GM10248 (cell line): ENCODE data around the gene TPCN1.

Source experiments
- CTCF ChIA-PET: fragments of 300-600 bp; sonication (Branson Sonifier 250); formaldehyde crosslinking; extraction: SDS; loops from one replicate; lab custom pipeline; 2021; ENCODE audit warnings: antibody characterized with exemption; lab: Yijun Ruan, JAX
- POLR2A ChIA-PET: fragments of 350-650 bp; sonication (Branson Sonifier 250); formaldehyde crosslinking; extraction: SDS; loops from one replicate; lab custom pipeline; 2020; ENCODE audit warnings: antibody characterized with exemption; lab: Yijun Ruan, JAX
- DNase-seq: peaks from one replicate; pipeline ENCODE4 v3.0.0; 2012; ENCODE audit errors: extremely low spot score
- CTCF ChIP-seq: IDR thresholded peaks from 2 replicates; pipeline ENCODE4 v1.5.1; 2012; ENCODE audit warnings: mild to moderate bottlenecking, low read depth; ENCODE audit errors: extremely low read depth, missing control alignments, control extremely low read depth

TPCN1 gene

GRCh38 chr12:113252494-113252893, 31.2 kb downstream of the TPCN1 start:
- ChIA-PET POLR2A (interaction anchor here (0.6 kb wide), 1 partner anchor 57 kb away, joined by 3 read pairs; no protein-coding TSS in a partner anchor), CTCF (interaction anchor here (1.2 to 1.6 kb wide), 2 partner anchors 10 to 173 kb away, joined by 3 to 4 read pairs; no protein-coding TSS in a partner anchor)
- DNase-seq = no peak

GRCh38 chr12:113253532-113254285, 32.4 kb downstream of the TPCN1 start:
- ChIA-PET POLR2A (no interaction called here), CTCF (interaction anchor here (0.9 to 2.2 kb wide), 4 partner anchors 8 to 172 kb away, joined by 3 to 7 read pairs (median 4); no protein-coding TSS in a partner anchor)
- TF ChIP-seq CTCF = no peak
- DNase-seq = no peak

More at GRCh38 chr12:113252494-113252893, 31.2 kb downstream of the TPCN1 start:
- no peak for TF ChIP-seq CTCF

- DNase-seq = no peak
- POLR2A ChIA-PET = no interaction called here
- CTCF ChIA-PET = interaction anchor here (0.6 to 2.2 kb wide), 4 partner anchors 9 to 72 kb away, joined by 3 to 7 read pairs (median 4); no protein-coding TSS in a partner anchor
- no peak for TF ChIP-seq CTCF
Observed at GRCh38 chr12:113254298-113254697, 33.0 kb downstream of the TPCN1 start.

- POLR2A ChIA-PET = no interaction called here
- no peak for DNase-seq
- CTCF ChIA-PET = no interaction called here
- no peak for TF ChIP-seq CTCF
Observed at GRCh38 chr12:113257564-113257963, 36.3 kb downstream of the TPCN1 start.

GRCh38 chr12:113260127-113260526, 38.9 kb downstream of the TPCN1 start:
- ChIA-PET CTCF (interaction anchor here (1.2 to 1.5 kb wide), 2 partner anchors 11 to 72 kb away, joined by 3 to 4 read pairs; no protein-coding TSS in a partner anchor), POLR2A (no interaction called here)
- DNase-seq = no peak
- no peak for TF ChIP-seq CTCF

- ChIA-PET CTCF (interaction anchor here (1.2 to 1.7 kb wide), 4 partner anchors 11 to 73 kb away, joined by 3 to 4 read pairs (median 4); no protein-coding TSS in a partner anchor), POLR2A (no interaction called here)
- no peak for DNase-seq
- no peak for TF ChIP-seq CTCF
Observed at GRCh38 chr12:113260636-113261300, 39.5 kb downstream of the TPCN1 start.
